Epithelial cell of esophagus (primary cell): ENCODE results near the gene FBXO21.
"Not testable (repeated sequence)": the region's sequence is repeated elsewhere in the genome, so short reads cannot be mapped to it uniquely, and the experiment has no call there.

Source experiments
- DNase-seq: peaks from one replicate; pipeline ENCODE4 v3.0.0; 2010; ENCODE audit warnings: low read depth
- H3K4me3 ChIP-seq: 2 replicates; pipeline ENCODE4 v1.5.1; 2011; ENCODE audit warnings: mild to moderate bottlenecking, low read length, control low read depth
- TF ChIP-seq, protein P1 (sequence below): IDR thresholded peaks from 2 replicates; pipeline ENCODE4 v1.5.1; 2011; ENCODE audit warnings: low read depth, mild to moderate bottlenecking, low read length, control low read depth, inconsistent platforms; ENCODE audit not compliant: insufficient read depth; ENCODE audit errors: missing control alignments

The FBXO21 gene

DNA sequence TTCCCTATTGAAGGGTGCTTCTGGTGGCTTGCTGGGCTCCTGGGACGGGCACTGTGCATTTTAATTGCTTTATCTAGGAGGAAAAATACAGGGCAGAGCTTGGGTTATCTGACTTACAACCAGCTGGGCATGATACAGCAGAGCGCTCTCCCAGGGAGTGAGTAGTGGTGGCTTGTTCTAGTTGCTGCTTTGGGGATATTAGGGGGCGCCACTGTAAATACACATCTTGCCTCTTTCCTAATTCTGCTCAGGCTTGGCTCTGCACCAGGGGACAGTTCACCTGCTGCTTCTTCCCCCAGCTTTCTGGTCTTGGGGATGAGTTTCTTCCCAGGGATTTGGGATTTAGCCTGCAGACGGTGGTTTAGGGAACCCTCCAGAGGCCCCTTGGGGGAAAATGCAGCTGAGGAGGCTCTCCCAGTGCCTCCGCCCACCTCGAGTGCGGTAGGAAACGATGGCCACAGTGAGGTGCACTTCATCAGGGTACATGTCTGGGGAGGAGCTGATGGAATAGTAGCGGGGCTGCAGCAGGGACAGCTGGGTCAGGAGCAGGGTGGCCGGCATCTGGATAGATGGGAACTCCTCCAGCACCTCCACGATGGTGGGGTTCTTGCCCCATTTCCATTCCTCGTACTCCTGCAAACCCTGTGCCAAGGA, 36.9 kb upstream of the FBXO21 start:
- TF ChIP-seq, protein P1, sequence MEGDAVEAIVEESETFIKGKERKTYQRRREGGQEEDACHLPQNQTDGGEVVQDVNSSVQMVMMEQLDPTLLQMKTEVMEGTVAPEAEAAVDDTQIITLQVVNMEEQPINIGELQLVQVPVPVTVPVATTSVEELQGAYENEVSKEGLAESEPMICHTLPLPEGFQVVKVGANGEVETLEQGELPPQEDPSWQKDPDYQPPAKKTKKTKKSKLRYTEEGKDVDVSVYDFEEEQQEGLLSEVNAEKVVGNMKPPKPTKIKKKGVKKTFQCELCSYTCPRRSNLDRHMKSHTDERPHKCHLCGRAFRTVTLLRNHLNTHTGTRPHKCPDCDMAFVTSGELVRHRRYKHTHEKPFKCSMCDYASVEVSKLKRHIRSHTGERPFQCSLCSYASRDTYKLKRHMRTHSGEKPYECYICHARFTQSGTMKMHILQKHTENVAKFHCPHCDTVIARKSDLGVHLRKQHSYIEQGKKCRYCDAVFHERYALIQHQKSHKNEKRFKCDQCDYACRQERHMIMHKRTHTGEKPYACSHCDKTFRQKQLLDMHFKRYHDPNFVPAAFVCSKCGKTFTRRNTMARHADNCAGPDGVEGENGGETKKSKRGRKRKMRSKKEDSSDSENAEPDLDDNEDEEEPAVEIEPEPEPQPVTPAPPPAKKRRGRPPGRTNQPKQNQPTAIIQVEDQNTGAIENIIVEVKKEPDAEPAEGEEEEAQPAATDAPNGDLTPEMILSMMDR: no peak
- DNase-seq: no peak
- no peak overlapping the region for H3K4me3 ChIP-seq

DNA sequence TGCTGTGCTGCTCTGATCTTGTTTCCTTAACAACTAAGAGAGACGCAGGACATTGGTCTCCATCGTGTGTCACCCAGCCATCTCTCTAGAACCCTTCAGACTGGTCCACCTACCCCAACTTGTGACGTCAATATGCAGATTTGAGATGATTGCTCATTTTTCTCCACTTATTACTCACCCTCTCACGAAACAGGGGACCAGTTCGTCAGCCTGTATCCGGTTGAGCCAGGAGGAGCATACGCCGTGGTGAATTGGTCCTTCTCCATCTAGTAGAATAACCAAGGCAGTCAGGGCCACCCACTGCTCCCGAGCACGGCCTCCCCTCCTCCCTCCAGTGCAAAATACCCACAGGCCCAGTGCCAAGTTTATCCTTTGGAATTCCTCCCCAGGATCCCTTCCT, 36.2 kb upstream of the FBXO21 start:
- no peak for DNase-seq
- TF ChIP-seq, protein P1: no peak
- no peak overlapping the region for H3K4me3 ChIP-seq

DNA sequence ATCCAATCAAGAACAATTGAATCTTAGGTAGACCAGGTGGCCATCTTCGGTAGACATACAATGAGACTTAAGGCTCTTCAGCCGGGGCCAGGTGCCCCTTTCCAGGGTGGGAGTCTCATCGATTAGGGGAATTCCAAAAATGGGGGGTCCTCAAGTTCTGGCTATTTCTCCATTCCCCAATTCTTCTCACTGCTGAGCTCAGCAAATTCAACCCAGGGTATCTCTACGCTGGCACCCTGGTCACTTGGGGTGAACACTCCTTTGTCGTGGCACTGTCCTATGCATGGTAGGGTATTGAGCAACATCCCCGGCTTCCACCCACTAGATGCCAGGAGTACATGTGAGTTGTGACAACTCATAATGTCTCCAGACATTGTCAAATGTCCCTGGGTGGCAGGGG, 34.9 kb upstream of the FBXO21 start:
- no peak for DNase-seq
- TF ChIP-seq, protein P1: no peak
- H3K4me3 ChIP-seq: no peak overlapping the region

DNA sequence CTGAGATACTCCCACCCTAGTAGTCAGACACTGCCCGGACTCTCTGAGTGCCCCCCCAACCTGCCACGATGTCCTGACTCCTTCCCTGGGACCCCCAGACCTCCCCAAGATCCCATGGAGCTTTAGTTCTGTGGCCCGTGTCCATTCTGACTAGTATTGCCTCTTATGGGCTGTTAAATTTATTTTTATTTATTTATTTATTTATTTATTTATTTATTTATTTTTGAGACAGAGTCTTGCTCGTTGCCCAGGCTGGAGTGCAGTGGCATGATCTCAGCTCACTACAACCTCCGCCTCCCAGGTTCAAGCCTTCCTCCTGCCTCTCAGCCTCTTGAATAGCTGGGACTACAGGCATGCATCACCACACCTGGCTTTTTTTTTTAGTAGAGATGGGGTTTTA, 30.7 kb upstream of the FBXO21 start:
- not testable (repeated sequence) for H3K4me3 ChIP-seq, DNase-seq

DNA sequence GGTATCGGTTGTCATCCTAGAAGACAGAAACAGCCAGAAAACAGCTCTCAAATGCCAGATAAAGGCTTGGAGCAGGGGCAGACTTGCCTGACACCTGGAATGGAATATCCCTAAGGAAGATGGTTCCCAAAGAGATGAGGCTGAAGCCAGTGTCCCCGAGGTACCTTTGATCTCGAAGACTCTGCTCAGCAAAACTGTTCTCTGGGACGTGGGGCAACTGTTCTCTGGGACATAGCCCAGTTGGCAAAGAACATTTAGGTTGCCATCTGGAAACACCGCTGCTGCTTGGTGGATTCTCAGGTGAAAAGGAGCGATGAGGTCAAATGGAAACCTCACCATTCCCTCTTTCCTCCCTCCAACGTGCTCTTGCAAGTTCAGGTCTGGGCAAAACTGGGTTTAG, 27.9 kb upstream of the FBXO21 start:
- DNase-seq: no peak
- H3K4me3 ChIP-seq: no peak overlapping the region
- TF ChIP-seq, protein P1: no peak

DNA sequence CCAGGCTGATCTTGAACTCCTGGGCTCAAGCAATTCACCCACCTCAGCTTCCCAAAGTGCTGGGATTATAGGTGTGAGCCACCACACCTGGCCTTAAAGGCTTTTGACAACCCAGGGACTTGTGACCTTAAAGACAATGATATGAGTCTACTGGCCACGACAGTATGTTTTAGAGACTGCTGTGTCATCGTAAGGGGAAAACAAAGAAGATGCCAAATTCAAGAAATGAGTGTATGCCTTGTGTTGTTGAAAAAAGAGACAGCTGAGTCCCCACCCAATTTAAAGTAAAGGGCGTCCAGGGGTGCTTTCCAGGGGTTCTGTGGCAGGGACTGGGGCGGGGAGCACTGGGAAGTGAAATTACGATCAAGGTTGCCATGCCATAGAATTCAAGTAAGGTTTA, 26.4 kb upstream of the FBXO21 start:
- no peak for DNase-seq
- TF ChIP-seq, protein P1: no peak
- no peak overlapping the region for H3K4me3 ChIP-seq

DNA sequence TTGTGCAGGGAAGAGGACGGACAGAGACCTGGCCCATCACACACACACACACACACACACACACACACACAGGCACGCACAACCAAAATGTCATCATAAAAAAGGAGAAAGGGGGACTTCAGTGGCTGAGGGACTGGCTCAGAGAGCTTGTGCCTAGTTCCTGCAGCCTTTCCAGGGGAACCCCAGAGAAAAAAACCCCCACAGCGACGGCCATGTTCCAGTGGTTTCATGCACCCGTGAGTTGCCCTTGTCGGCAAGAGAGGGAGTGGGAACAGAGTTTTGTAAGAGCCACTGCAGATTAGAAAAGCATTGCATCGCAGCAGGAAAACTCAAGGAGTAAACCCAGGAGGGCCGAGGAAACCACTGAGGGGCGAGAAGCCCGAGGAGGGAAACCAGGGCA, 24.5 kb upstream of the FBXO21 start:
- DNase-seq: no peak
- H3K4me3 ChIP-seq: no peak overlapping the region
- TF ChIP-seq, protein P1: no peak
